Right lobe of liver (tissue), 6 donors: ENCODE data around the gene MYO1D. TPM values are rescaled to one million over a fixed set of nuclear protein-coding genes. Genes with fewer than 3 reads are reported as not detected.
A peak's percentile ranks its signal among the peaks of the same experiment; 100 is the strongest.

Experiments
- ATAC-seq, 4 donors: fragments of 200-7000 bp; cut with Tn5 transposase; one replicate each; pipeline ENCODE4 v1.9.1; 2020; ENCODE audit warnings: mild to moderate bottlenecking in 4 of 4, moderate library complexity in 4 of 4
- DNase-seq, 3 donors: peaks; one replicate each; pipeline ENCODE4 v3.0.0-alpha.2; 2020
- H3K27ac ChIP-seq, 3 donors: fragments of 200-600 bp; one replicate each; pipeline ENCODE4 v1.8.0; 2022
- H3K27me3 ChIP-seq, 2 donors: fragments of 200-600 bp; one replicate each; pipeline ENCODE4 v1.8.0; 2022
- H3K36me3 ChIP-seq, 4 donors: fragments of 200-600 bp; sonication (generic) in 1 of 4; one replicate each; pipeline versions ENCODE4 v1.5.1 to v1.8.0; 2017 to 2022; ENCODE audit warnings: control low read depth in 1 of 4
- H3K4me1 ChIP-seq, 4 donors: fragments of 200-600 bp; sonication (generic) in 1 of 4; one replicate each; pipeline versions ENCODE4 v1.5.1 to v1.8.0; 2017 to 2022; ENCODE audit warnings: control low read depth in 1 of 4
- H3K4me3 ChIP-seq, 3 donors: fragments of 200-600 bp; one replicate each; pipeline ENCODE4 v1.8.0; 2022
- H3K9me3 ChIP-seq, 4 donors: fragments of 200-600 bp; sonication (generic) in 1 of 4; one replicate each; pipeline versions ENCODE4 v1.5.1 to v1.8.0; 2017 to 2022; ENCODE audit warnings: control low read depth in 1 of 4
- CTCF ChIP-seq, 4 donors: fragments of 200-600 bp in 3 of 4; fragments of 450-650 bp in 1 of 4; IDR thresholded peaks; one replicate each; pipeline versions ENCODE4 v1.5.1 to v1.8.0; 2016 to 2022; ENCODE audit warnings: antibody characterized with exemption in 4 of 4, mild to moderate bottlenecking in 2 of 4
- POLR2A ChIP-seq: fragments of 450-650 bp; IDR thresholded peaks from one replicate; pipeline ENCODE4 v1.6.1; 2017; ENCODE audit warnings: antibody characterized with exemption, mild to moderate bottlenecking
- WGBS: methylation state at CpG from one replicate; pipeline ENCODE4 v1.1.6; 2018; ENCODE audit warnings: low coverage, low lambda C conversion rate; ENCODE audit not compliant: insufficient coverage; ENCODE audit errors: missing lambda C conversion rate; 5-methylcytosine and 5-hydroxymethylcytosine counted together
- intact Hi-C, 2 donors: fragments of 100-400 bp; cut with DNase I; formaldehyde crosslinking; loops; one replicate each; pipeline versions ENCODE4 v1.11.2 to v1.14.1; 2022
- total RNA-seq, 6 experiments: library from RNA; depleted of rRNA in 2 of 6; stranded (reverse); fragments of >200 nt in 2 of 6; fragmentation: NEBNext Ultra II Directional in 3 of 6; extraction: Animal tissue kit (Norgen Biotek cat#: 25700) in 3 of 6; gene quantifications; one replicate each; pipeline versions ENCODE4 v1.1.0 to v1.2.4, GENCODE V29; 2016 to 2023
- donor health status: DM: no; HTN: yes; CAD: no.
- donor health status: DM: no; HTN: no; CAD: no.
- donor health status: DM: no; HTN: no; CAD: no.
- donor health status: DM: no; HTN: yes; CAD: no.
- donor health status: DM: no; HTN: yes; CAD: no.

Gene MYO1D
- total RNA-seq, 6 experiments from 2014 or later = 17.6 to 25.7 (median 21.0) TPM

- Histone ChIP-seq H3K4me3 (no peak overlapping the region), H3K4me1 (peaks cover 0 to 7% (median 0%) of the 10 kb centered on the region in 4 donors), H3K27me3 (no peaks in the 10 kb centered on the region), H3K9me3 (no peaks in the 10 kb centered on the region), H3K36me3 (no peaks in the 10 kb centered on the region), H3K27ac (no peak overlapping the region)
- DNase-seq = no peak
- intact Hi-C loops = no loop called here
- TF ChIP-seq CTCF (IDR thresholded peaks at IDR 0.05) (no peak), POLR2A (no peak)
- WGBS = 55% methylated on average over 3 of the region's 4 CpGs
- peak in 3 of 4 donors; percentile 67 to 90 (median 76) for ATAC-seq
These were observed 254.4 kb downstream of the MYO1D start for GRCh38 chr17:32622540-32622939.

GRCh38 chr17:32621612-32622312 lies 255.2 kb downstream of the MYO1D start:
- no peak for DNase-seq
- H3K9me3 ChIP-seq = no peaks in the 10 kb centered on the region
- no peaks in the 10 kb centered on the region for H3K27me3 ChIP-seq
- H3K4me1 ChIP-seq = no peaks in the 10 kb centered on the region
- no peak for ATAC-seq
- intact Hi-C loops = no loop called here
- H3K27ac ChIP-seq = no peak overlapping the region
- TF ChIP-seq POLR2A (no peak), CTCF (IDR thresholded peaks at IDR 0.05) (no peak)
- WGBS = 90% methylated on average over 2 of the region's 3 CpGs
- no peak overlapping the region for H3K4me3 ChIP-seq
- no peaks in the 10 kb centered on the region for H3K36me3 ChIP-seq

- ATAC-seq = no peak
- no peak overlapping the region for H3K27ac ChIP-seq
- intact Hi-C loops = no loop called here
- H3K4me3 ChIP-seq = no peak overlapping the region
- 92% methylated on average over 3 of the region's 3 CpGs for WGBS
- no peaks in the 10 kb centered on the region for H3K4me1 ChIP-seq
- TF ChIP-seq POLR2A = no peak
- no peak for TF ChIP-seq CTCF (IDR thresholded peaks at IDR 0.05)
- no peaks in the 10 kb centered on the region for H3K9me3 ChIP-seq
- no peaks in the 10 kb centered on the region for H3K27me3 ChIP-seq
- H3K36me3 ChIP-seq = no peaks in the 10 kb centered on the region
- no peak for DNase-seq
These were observed 261.6 kb downstream of the MYO1D start for GRCh38 chr17:32615326-32615725.

- no peaks in the 10 kb centered on the region for H3K9me3 ChIP-seq
- no peaks in the 10 kb centered on the region for H3K4me1 ChIP-seq
- H3K27ac ChIP-seq = no peak overlapping the region
- no peaks in the 10 kb centered on the region for H3K36me3 ChIP-seq
- H3K27me3 ChIP-seq = no peaks in the 10 kb centered on the region
- TF ChIP-seq CTCF (IDR thresholded peaks at IDR 0.05) (no peak), POLR2A (no peak)
- WGBS = 92% methylated on average over 5 of the region's 6 CpGs
- ATAC-seq = no peak
- intact Hi-C loops = no loop called here
- no peak for DNase-seq
- H3K4me3 ChIP-seq = no peak overlapping the region
These were observed 266.0 kb downstream of the MYO1D start for GRCh38 chr17:32610943-32611342.
